A673 (cell line): ENCODE measurements around the gene ATRAID.

Source experiments
- CTCF ChIP-seq: fragments of 300-800, 200-600 bp; sonication (generic); conservative IDR thresholded peaks from 2 replicates; pipeline ENCODE4 v1.5.1; 2017; ENCODE audit warnings: low read depth, mild to moderate bottlenecking, antibody characterized with exemption, low read length, moderate library complexity, mixed read lengths
- EZH2 ChIP-seq: fragments of 200-600 bp; sonication (generic); IDR thresholded peaks from 2 replicates; pipeline ENCODE4 v1.6.1; 2017; ENCODE audit warnings: borderline replicate concordance, low read depth, mild to moderate bottlenecking, mixed read lengths, antibody characterized with exemption, low read length; ENCODE audit not compliant: poor library complexity, severe bottlenecking

- TF ChIP-seq CTCF: no peak
- no peak for TF ChIP-seq EZH2
These were observed 21.9 kb upstream of the ATRAID start for GRCh38 chr2:27189989-27190388.
